ENCODE results near the gene MGAT4A. TPM values are rescaled to one million over a fixed set of nuclear protein-coding genes. Genes with fewer than 3 reads are reported as not detected.

The MGAT4A gene
- total RNA-seq, 4 donors from 2014 or later = 52.8 to 243 (median 175) TPM

DNA sequence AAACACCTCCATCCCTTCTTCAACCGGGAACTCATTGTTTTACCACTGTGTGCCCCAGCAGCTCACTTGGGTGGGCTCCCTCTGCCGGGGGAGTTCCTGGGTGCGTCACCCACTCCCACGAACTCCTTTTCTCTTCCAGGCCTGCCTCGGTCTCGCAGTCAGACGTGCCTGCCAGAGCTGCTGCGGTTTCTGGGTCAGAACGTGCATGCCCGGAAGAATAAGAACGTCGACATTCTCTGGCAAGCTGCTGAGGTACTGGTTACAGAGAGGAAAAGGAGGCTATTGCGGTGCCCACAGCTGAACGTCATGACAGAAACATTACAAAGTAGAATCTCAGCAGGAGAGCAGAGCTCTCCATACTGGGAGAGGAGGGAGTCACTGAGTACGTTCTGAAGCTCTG lies 158.3 kb downstream of the MGAT4A start:
- no peak overlapping the region for H3K4me3 ChIP-seq

GRCh38 chr2:98572211-98572610 lies 158.7 kb downstream of the MGAT4A start:
- H3K9me3 ChIP-seq = no peaks in the 10 kb centered on the region
- H3K27ac ChIP-seq = no peak overlapping the region
- TF ChIP-seq POLR2A (IDR thresholded peaks at IDR 0.05) (no peak), CTCF (IDR thresholded peaks at IDR 0.05) (no peak)
- DNase-seq = peak in 2 of 3 donors; percentile 0 to 22
- H3K4me3 ChIP-seq = no peak overlapping the region
- H3K27me3 ChIP-seq = no peaks in the 10 kb centered on the region
- H3K36me3 ChIP-seq = peaks cover 0 to 83% (median 0%) of the 10 kb centered on the region in 3 donors
- H3K4me1 ChIP-seq = no peaks in the 10 kb centered on the region

More for the DNA sequence above, 158.3 kb downstream of the MGAT4A start:
- Histone ChIP-seq H3K27me3 (no peaks in the 10 kb centered on the region), H3K4me1 (no peaks in the 10 kb centered on the region), H3K36me3 (peaks cover 0 to 83% (median 0%) of the 10 kb centered on the region in 3 donors), H3K9me3 (no peaks in the 10 kb centered on the region), H3K27ac (no peak overlapping the region)
- DNase-seq = peak in 2 of 3 donors; percentile 4 to 34
- TF ChIP-seq POLR2A (IDR thresholded peaks at IDR 0.05) (no peak), CTCF (IDR thresholded peaks at IDR 0.05) (no peak)

DNA sequence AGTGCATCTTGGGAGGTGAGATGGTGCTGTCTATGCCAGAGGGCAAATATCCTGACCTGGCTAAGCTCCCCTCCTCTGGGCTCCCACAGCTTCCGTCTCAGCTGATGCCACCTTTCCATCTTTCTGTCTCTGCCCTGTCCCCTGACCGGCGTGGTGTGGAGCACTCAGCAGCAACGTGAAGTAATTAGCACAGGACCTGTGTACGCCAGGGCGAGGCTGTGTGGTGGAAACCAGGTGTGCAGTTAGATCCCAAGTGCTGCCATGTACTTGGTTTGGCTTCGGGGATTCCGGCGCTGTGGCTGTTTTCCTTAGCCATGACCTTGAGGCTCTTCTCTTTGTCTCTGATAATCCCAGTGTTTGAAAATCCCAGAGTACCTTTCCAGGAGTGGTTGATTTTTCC lies 159.1 kb downstream of the MGAT4A start:
- peak in 2 of 3 donors; percentile 5 to 38 for DNase-seq
- no peak for TF ChIP-seq CTCF (IDR thresholded peaks at IDR 0.05)
- no peak for TF ChIP-seq POLR2A (IDR thresholded peaks at IDR 0.05)
- H3K9me3 ChIP-seq = no peaks in the 10 kb centered on the region

DNA sequence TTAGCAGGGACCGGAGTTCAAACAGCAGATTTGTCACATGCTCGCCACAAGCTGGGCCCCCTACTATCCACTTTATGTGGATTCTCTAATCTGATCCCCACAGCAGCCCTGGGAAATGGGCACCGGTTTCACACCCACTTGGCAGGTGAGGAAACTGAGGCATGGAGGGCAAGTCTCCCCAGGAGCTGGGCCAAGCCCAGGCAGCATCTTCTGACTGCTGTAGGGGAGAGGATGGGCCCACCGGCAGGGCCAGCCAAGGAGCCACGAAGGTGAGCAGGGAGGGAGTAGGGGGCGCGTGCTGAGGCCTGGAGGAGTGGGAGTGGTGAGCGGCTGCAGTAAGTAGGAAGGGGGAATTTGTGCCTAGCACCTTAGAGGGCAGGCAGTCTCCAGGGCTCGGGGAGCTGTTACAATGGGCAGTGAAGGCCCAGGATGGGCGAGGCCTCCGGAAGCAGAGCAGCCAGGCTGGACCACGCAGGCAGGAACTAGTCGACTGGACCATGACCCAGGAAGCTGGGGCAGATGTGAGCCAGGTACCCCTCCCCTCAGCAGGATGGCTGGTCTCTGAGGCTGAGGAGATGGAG lies 159.7 kb downstream of the MGAT4A start:
- Histone ChIP-seq H3K27me3 (no peaks in the 10 kb centered on the region), H3K36me3 (peaks cover 0 to 83% (median 0%) of the 10 kb centered on the region in 3 donors), H3K4me1 (no peaks in the 10 kb centered on the region), H3K27ac (no peak overlapping the region), H3K4me3 (no peak overlapping the region), H3K9me3 (no peaks in the 10 kb centered on the region)
- peak in 2 of 3 donors; percentile 8 to 34 for DNase-seq
- TF ChIP-seq CTCF (IDR thresholded peaks at IDR 0.05) = no peak
- no peak for TF ChIP-seq POLR2A (IDR thresholded peaks at IDR 0.05)

More for the DNA sequence above, 159.1 kb downstream of the MGAT4A start:
- Histone ChIP-seq H3K4me3 (no peak overlapping the region), H3K27ac (no peak overlapping the region), H3K4me1 (no peaks in the 10 kb centered on the region), H3K27me3 (no peaks in the 10 kb centered on the region), H3K36me3 (peaks cover 0 to 83% (median 0%) of the 10 kb centered on the region in 3 donors)

- Histone ChIP-seq H3K4me3 (no peak overlapping the region), H3K36me3 (peaks cover 0 to 85% (median 0%) of the 10 kb centered on the region in 3 donors), H3K27me3 (no peaks in the 10 kb centered on the region), H3K4me1 (no peaks in the 10 kb centered on the region), H3K9me3 (no peaks in the 10 kb centered on the region), H3K27ac (no peak overlapping the region)
- no peak for TF ChIP-seq POLR2A (IDR thresholded peaks at IDR 0.05)
- TF ChIP-seq CTCF (IDR thresholded peaks at IDR 0.05) = no peak
- DNase-seq = peak in 1 of 3 donors; percentile 27
These were observed 160.6 kb downstream of the MGAT4A start for GRCh38 chr2:98570356-98570755.
